LNCaP clone FGC (cell line): ENCODE results near the gene TRPV3.

Source experiments
- DNase-seq: peaks from one replicate; pipeline ENCODE4 v3.0.0-alpha.2; 2011; ENCODE audit warnings: low read depth
- H3K4me3 ChIP-seq: 2 replicates; pipeline ENCODE4 v1.5.1; 2011; ENCODE audit warnings: mild to moderate bottlenecking, low read depth, low read length, control low read depth
- CTCF ChIP-seq: IDR thresholded peaks from 2 replicates; pipeline ENCODE4 v1.5.1; 2012; ENCODE audit warnings: mild to moderate bottlenecking; ENCODE audit not compliant: control insufficient read depth, insufficient read depth; ENCODE audit errors: extremely low read depth

Gene TRPV3

GRCh38 chr17:3575511-3575910 is 17.9 kb upstream of the TRPV3 start:
- DNase-seq = no peak
- no peak overlapping the region for H3K4me3 ChIP-seq
- TF ChIP-seq CTCF = no peak

- DNase-seq = no peak
- no peak for TF ChIP-seq CTCF
- no peak overlapping the region for H3K4me3 ChIP-seq
These were observed 16.6 kb upstream of the TRPV3 start for GRCh38 chr17:3574231-3574630.

- H3K4me3 ChIP-seq = no peak overlapping the region
- no peak for DNase-seq
- TF ChIP-seq CTCF = no peak
These were observed 15.9 kb upstream of the TRPV3 start for GRCh38 chr17:3573246-3574100.

GRCh38 chr17:3572231-3572630 is 14.6 kb upstream of the TRPV3 start:
- no peak overlapping the region for H3K4me3 ChIP-seq
- TF ChIP-seq CTCF = no peak
- DNase-seq = no peak

- DNase-seq = no peak
- H3K4me3 ChIP-seq = no peak overlapping the region
- no peak for TF ChIP-seq CTCF
These were observed 13.7 kb upstream of the TRPV3 start for GRCh38 chr17:3571043-3571900.

GRCh38 chr17:3569534-3570137 is 12.0 kb upstream of the TRPV3 start:
- no peak overlapping the region for H3K4me3 ChIP-seq
- TF ChIP-seq CTCF = no peak
- no peak for DNase-seq
